H1 (cell line): Measurements from ENCODE around the gene JAKMIP2.

Experiments used
- BRCA1 ChIP-seq: IDR thresholded peaks from 2 replicates; pipeline ENCODE4 v1.6.1; 2012; ENCODE audit warnings: low read depth, low read length, improper control_type of control experiment
- CBX5 ChIP-seq: fragments of 300-800, 300-1000 bp; sonication (generic); IDR thresholded peaks from 2 replicates; pipeline ENCODE4 v1.7.1; 2016; ENCODE audit warnings: antibody characterized with exemption, low read length, low read depth
- CTCF ChIP-seq, 3 experiments: IDR thresholded peaks; 1 replicate in 2 of 3; 2 replicates in 1 of 3; pipeline versions ENCODE4 v1.5.1 to v1.6.1; 2011; ENCODE audit warnings: low read length in 3 of 3, mild to moderate bottlenecking in 3 of 3, inconsistent platforms in 2 of 3, low read depth in 1 of 3, moderate library complexity in 1 of 3; ENCODE audit not compliant: insufficient read depth in 1 of 3; ENCODE audit errors: control extremely low read depth in 1 of 3
- EP300 ChIP-seq, 2 experiments: IDR thresholded peaks; 1 replicate in 1 of 2; 2 replicates in 1 of 2; pipeline ENCODE4 v1.6.1; 2011 to 2012; ENCODE audit warnings: low read depth in 2 of 2, low read length in 2 of 2, mild to moderate bottlenecking in 2 of 2, borderline replicate concordance in 1 of 2, inconsistent platforms in 1 of 2, moderate library complexity in 1 of 2
- EZH2 ChIP-seq: fragments of 200-600 bp; sonication (generic); IDR thresholded peaks from 2 replicates; pipeline ENCODE4 v1.7.1; 2012; ENCODE audit warnings: low read depth, mild to moderate bottlenecking, moderate library complexity, low read length, inconsistent platforms; ENCODE audit not compliant: severe bottlenecking
- FOSL1 ChIP-seq: IDR thresholded peaks from 2 replicates; pipeline ENCODE4 v1.6.1; 2011; ENCODE audit warnings: mild to moderate bottlenecking, low read depth, low read length, moderate library complexity; ENCODE audit not compliant: insufficient read depth
- GTF2F1 ChIP-seq: IDR thresholded peaks from 2 replicates; pipeline ENCODE4 v1.6.1; 2012; ENCODE audit warnings: low read depth, low read length, improper control_type of control experiment, borderline replicate concordance
- POLR2A ChIP-seq, 2 experiments: IDR thresholded peaks; 1 replicate in 1 of 2; 2 replicates in 1 of 2; pipeline ENCODE4 v1.6.1; 2011; ENCODE audit warnings: low read depth in 2 of 2, low read length in 2 of 2, mild to moderate bottlenecking in 2 of 2; ENCODE audit errors: control extremely low read depth in 1 of 2
- RBBP5 ChIP-seq: IDR thresholded peaks from 2 replicates; pipeline ENCODE4 v1.7.1; 2012; ENCODE audit warnings: low read depth, mild to moderate bottlenecking, inconsistent platforms, low read length, moderate library complexity, borderline replicate concordance
- SIN3A ChIP-seq, 2 experiments: IDR thresholded peaks in 1 of 2; conservative IDR thresholded peaks in 1 of 2; 2 replicates each; pipeline ENCODE4 v1.6.1; 2011 to 2012; ENCODE audit warnings: low read length in 2 of 2, improper control_type of control experiment in 1 of 2, low read depth in 1 of 2, mild to moderate bottlenecking in 1 of 2
- TBP ChIP-seq: IDR thresholded peaks from 2 replicates; pipeline ENCODE4 v1.6.1; 2011; ENCODE audit warnings: low read depth, low read length, improper control_type of control experiment
- YY1 ChIP-seq: IDR thresholded peaks from 2 replicates; pipeline ENCODE4 v1.6.1; 2011; ENCODE audit warnings: low read depth, mild to moderate bottlenecking, low read length
- TF ChIP-seq, protein P1 (sequence below): IDR thresholded peaks from 2 replicates; pipeline ENCODE4 v1.6.1; 2012; ENCODE audit warnings: inconsistent platforms

DNA sequence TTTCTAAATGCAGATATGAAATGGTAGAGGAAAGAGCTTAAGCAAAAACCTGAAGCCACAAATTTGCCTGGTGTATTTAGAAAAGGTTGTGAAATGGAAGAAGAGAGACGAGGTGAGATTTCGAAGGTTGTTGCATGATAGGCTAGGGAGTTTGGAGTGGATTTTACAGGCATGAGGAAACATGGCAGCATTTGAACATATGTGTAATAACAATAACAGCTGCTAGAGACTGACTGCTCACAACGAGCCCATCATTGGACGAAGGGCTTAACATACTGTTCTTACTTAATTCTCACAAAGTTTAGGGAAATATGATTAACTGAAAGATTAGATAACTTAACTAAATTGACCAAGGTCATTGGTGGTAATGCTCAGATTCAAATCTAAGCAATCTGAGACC is 108.1 kb downstream of the JAKMIP2 start:
- TF ChIP-seq SIN3A (conservative IDR thresholded peaks at IDR 0.05 in 1 of 2, IDR thresholded peaks at IDR 0.05 in 1 of 2; ENCODE audit: low read depth in 1 of 2, low read length in 2 of 2) (no peak), CTCF (IDR thresholded peaks at IDR 0.05; ENCODE audit: control extremely low read depth in 1 of 3, insufficient read depth in 1 of 3, low read depth in 1 of 3, low read length in 3 of 3) (no peak), YY1 (no peak), EZH2 (no peak), TBP (no peak), FOSL1 (no peak), BRCA1 (no peak), POLR2A (IDR thresholded peaks at IDR 0.05; ENCODE audit: control extremely low read depth in 1 of 2, low read depth in 2 of 2, low read length in 2 of 2) (no peak), EP300 (IDR thresholded peaks at IDR 0.05; ENCODE audit: borderline replicate concordance in 1 of 2, low read depth in 2 of 2, low read length in 2 of 2) (no peak), GTF2F1 (no peak), CBX5 (no peak), RBBP5 (no peak)
- TF ChIP-seq, protein P1, sequence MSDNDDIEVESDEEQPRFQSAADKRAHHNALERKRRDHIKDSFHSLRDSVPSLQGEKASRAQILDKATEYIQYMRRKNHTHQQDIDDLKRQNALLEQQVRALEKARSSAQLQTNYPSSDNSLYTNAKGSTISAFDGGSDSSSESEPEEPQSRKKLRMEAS, result no peak
